OCI-LY3 (cell line): Measurements from ENCODE around the gene CIB1.

Experiments used
- EZH2phosphoT487 ChIP-seq: fragments of 200-600 bp; shearing (Covaris generic); IDR thresholded peaks from 2 replicates; pipeline ENCODE4 v1.6.1; 2018; ENCODE audit warnings: antibody characterized with exemption, mixed run types, low read depth
- TF ChIP-seq, protein P1 (sequence below): fragments of 200-600, 300-600 bp; sonication (generic); IDR thresholded peaks from 2 replicates; pipeline ENCODE4 v1.5.1; 2014; ENCODE audit warnings: antibody characterized with exemption, low read length, low read depth

DNA sequence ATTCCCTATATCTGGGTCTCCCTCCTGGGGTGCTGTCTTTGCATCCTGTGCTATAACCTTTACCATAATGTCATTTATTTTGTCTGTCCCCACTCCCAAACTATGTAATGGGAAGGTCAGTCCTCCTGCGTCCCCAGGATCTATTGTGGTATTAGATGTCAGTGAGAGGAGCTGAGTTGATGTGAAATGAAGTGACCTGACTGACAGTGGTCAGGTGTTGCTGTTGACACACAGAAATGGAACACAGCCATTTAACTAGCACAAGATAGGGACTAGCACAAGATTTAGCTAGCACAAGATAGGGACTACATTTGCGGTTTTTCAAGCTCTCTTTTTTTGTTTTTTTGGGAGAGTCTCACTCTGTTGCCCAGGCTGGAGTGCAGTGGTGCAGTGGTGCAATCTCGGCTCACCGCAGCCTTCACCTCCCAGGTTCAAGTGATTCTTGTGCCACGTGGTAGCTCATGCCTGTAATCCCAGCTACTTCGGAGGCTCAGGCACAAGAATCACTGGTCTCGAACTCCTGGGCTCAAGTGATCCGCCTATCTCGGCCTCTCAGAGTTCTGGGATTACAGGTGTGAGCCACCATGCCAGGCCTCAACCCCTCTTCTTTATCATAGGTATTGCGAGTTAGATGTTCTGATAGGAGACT is 36.9 kb upstream of the CIB1 start:
- TF ChIP-seq, protein P1, sequence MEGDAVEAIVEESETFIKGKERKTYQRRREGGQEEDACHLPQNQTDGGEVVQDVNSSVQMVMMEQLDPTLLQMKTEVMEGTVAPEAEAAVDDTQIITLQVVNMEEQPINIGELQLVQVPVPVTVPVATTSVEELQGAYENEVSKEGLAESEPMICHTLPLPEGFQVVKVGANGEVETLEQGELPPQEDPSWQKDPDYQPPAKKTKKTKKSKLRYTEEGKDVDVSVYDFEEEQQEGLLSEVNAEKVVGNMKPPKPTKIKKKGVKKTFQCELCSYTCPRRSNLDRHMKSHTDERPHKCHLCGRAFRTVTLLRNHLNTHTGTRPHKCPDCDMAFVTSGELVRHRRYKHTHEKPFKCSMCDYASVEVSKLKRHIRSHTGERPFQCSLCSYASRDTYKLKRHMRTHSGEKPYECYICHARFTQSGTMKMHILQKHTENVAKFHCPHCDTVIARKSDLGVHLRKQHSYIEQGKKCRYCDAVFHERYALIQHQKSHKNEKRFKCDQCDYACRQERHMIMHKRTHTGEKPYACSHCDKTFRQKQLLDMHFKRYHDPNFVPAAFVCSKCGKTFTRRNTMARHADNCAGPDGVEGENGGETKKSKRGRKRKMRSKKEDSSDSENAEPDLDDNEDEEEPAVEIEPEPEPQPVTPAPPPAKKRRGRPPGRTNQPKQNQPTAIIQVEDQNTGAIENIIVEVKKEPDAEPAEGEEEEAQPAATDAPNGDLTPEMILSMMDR: no peak
- TF ChIP-seq EZH2phosphoT487: no peak
